HG03108 (cell line): ENCODE results near the gene NDFIP1.
"Not testable (repeated sequence)": the region's sequence is repeated elsewhere in the genome, so short reads cannot be mapped to it uniquely, and the experiment has no call there.

ENCODE experiments used
- ATAC-seq: cut with Tn5 transposase; IDR thresholded peaks from one replicate; pipeline ENCODE4 v1.9.1; 2021; ENCODE audit warnings: moderate library complexity; ENCODE audit not compliant: unreplicated experiment

The NDFIP1 gene

GRCh38 chr5:142151436-142152383 lies 43.1 kb downstream of the NDFIP1 start:
- ATAC-seq = no peak

- ATAC-seq = no peak
These were observed 43.8 kb downstream of the NDFIP1 start for GRCh38 chr5:142152384-142152732.

DNA sequence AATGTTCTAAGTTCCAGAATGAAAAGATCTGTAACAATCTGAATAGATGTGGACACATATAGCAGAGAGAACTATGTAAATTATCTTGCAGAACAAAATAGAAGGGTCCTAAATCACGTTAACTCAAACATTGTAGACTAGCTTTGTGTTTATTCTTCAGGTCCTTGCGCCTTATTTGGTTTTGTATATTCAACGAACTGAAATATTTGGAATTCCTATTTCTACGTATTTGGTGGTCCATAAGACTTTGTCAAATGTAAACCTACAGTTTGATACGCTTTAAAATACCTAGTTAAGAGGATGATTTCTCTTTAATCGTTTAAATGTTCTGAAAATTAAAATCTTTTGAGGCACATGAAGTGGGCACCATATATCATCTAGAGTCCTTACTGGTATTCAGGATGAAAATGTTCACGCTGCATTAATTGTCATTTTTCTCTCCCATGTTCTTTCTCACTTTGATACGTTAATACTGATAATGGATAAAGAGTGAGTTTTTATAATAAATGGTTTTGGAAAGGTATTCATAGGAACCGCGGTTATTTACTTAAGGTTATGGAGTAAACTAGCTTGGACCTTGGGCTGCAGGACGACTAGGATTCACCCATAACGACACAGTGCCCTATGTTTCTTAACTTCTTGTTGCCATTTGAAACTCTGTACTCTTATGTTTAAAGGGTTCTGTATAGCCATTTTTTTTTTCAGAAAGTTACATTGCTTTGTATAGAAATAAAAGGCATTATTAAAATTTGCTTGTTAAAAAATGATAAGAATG lies 45.3 kb downstream of the NDFIP1 start:
- ATAC-seq = no peak

GRCh38 chr5:142154449-142154841 lies 45.9 kb downstream of the NDFIP1 start:
- ATAC-seq = not testable (repeated sequence)

- ATAC-seq = no peak
These were observed 48.4 kb downstream of the NDFIP1 start for GRCh38 chr5:142156839-142157463.

DNA sequence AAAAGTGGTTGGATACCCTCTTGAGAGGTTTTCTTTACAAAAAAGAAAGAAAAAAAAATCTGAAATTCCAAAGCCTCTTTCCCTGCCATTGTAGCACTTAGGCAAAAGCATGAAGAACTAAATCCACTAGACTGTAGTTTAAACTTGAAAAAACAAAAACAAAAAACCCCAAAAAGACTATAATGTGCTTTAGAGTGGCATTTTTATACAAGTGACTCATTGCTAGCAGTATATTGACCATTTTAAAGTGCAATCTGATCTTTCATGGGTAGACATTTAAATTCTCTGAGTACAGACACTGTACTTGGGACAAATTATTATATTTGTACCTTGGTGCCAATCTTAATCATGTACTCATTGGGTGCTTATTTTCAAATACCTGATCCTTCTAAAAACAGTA lies 50.8 kb downstream of the NDFIP1 start:
- no peak for ATAC-seq

- ATAC-seq = no peak
These were observed 55.7 kb downstream of the NDFIP1 start for GRCh38 chr5:142164315-142164714.

DNA sequence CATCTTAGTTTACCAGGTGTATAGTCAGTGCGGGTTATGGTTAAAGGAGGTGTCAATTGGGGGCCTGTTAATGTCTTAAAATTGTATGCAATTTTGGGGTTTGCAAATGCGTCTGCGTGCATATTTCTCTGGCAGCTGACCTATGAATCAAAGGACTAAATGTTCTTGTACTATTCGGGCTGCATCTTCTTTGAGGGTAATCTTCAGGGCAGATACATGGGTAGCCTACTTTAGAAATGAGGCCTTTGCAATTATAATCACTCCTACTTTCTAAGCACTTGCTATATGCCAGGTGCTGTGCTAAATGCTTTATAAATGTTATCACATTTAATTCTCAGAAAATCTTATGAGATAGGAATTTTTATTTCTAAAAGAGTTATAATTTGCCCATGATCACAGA lies 58.2 kb downstream of the NDFIP1 start:
- ATAC-seq = no peak

- ATAC-seq = no peak
These were observed 58.9 kb downstream of the NDFIP1 start for GRCh38 chr5:142167458-142167857.

DNA sequence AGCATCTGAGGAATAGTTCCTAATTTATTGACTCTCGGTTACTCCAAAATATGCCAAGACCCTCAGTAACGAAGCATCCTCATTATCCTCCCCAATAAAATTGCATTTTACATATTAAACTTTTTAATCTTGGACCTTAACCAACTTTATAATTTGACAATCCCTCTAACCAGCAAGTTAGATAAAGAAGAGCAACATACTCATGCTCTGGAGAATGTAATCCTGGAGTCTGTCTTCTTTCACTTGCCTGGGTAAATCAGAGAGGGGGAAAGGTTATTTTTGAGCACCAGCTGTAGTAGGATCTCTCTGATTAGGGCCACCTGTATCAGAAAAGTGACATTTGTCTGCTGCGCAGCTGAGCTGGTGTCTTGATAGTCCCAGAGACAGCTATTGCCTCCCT lies 59.8 kb downstream of the NDFIP1 start:
- ATAC-seq = no peak

- ATAC-seq = no peak
These were observed 61.8 kb downstream of the NDFIP1 start for GRCh38 chr5:142170254-142170953.

- no peak for ATAC-seq
These were observed 62.7 kb downstream of the NDFIP1 start for GRCh38 chr5:142171270-142171669.

GRCh38 chr5:142175039-142175438 lies 66.5 kb downstream of the NDFIP1 start:
- no peak for ATAC-seq

DNA sequence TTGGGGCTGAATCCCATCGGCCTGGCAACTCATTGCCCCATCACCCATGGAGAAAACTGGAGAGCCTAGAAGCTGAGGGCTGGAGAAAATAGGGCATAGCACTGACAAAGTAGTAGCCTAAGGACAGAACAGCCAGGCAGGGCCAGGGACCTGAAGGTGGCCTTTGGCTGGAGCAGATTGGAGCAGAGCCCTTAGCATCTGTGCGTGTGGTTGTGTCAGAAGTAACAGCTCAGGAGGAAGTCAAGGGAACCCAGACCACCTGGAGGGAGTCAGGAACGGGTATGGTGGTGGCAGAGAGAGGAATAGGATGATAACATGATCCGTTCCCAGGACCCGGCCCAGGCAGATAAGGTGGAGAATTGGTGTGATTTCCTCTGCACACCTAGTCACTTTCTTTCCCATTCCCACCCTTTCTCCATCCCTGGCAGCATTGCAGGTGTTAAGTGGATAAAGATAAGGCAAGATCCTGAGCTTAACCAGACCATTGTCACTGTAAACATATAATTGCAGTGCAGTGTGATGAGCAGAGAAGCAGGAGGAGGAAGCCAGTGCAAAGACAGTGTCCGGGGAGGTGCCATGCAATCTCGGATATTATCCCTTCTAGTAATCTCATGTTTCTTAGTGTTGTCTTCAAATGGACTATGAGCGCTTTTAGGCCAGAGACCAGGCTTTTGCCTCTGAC lies 67.0 kb downstream of the NDFIP1 start:
- ATAC-seq = no peak

DNA sequence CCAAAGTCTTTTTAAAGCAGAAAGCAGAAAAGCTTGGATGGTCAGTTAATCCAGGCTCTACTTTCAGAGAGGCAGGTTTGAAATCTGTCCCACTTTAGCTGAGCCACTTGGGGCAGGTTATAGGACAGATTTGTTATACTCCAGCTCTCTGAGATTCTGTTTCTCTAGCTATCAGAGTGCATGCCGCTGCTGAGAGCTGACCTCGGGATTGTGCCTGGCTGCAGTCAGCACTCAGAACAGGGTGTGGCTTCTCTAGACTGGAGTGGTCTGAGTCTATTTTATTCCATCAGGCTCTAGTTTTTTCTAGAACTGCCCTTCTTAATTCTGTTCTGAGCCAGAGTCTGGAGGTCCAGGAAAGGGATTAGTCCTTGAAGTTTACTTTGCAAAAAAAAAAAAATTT lies 67.7 kb downstream of the NDFIP1 start:
- no peak for ATAC-seq

- no peak for ATAC-seq
These were observed 70.1 kb downstream of the NDFIP1 start for GRCh38 chr5:142178651-142179050.

- ATAC-seq = no peak
These were observed 71.3 kb downstream of the NDFIP1 start for GRCh38 chr5:142179776-142180387.

DNA sequence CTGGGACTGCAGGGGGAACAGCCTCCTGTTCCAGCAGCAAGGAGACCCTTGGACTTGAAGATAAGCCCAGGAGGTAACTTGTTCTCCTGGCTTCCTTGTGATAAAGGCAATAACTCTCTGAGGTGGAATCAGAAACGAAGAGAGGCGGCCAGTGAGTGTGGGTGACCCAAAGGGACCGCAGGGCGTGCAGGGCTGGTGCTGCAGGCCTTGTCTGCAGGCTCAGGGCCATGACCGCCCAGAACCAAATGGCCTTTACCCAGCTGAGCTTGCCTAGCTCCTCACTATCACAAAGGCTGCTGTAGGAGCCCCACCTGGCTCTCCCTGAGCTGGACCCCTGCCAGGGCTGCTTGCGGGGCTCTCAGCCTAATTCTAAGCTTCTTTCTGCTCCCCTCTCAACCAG lies 72.5 kb downstream of the NDFIP1 start:
- ATAC-seq = no peak

GRCh38 chr5:142181547-142182163 lies 73.1 kb downstream of the NDFIP1 start:
- ATAC-seq = no peak

DNA sequence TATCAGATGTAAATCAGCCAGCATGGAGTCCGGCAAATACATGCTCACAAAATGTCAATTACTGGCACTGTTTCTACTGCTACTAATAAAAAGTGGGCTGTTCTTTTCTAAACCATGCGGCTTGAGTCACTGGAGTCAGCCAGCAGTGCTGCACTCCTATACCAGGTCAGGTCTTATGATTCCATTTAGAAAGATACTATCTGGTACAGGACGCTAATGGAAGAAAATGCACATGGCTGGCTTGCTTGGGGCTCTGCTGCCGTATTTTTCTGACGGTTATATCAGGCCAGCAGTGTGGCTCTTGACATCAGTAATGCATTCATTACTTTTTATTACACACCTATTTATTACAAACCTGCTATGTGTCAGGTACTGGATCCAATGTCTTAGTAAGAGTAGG lies 74.3 kb downstream of the NDFIP1 start:
- no peak for ATAC-seq
